Testis (tissue), 5 donors: ENCODE measurements around the gene RGS7. TPM values are rescaled to one million over a fixed set of nuclear protein-coding genes. Genes with fewer than 3 reads are reported as not detected.

Source experiments
- DNase-seq: peaks from one replicate; pipeline ENCODE4 v3.0.0-alpha.2; 2019
- H3K27ac ChIP-seq, 2 donors: fragments of 200-600 bp; sonication (generic); one replicate each; pipeline ENCODE4 v1.5.1; 2019
- H3K27me3 ChIP-seq: fragments of 200-600 bp; sonication (generic); one replicate; pipeline ENCODE4 v1.5.1; 2019
- H3K36me3 ChIP-seq: fragments of 200-600 bp; sonication (generic); one replicate; pipeline ENCODE4 v1.5.1; 2017; ENCODE audit warnings: low read depth; ENCODE audit errors: missing control alignments
- H3K4me1 ChIP-seq: fragments of 200-600 bp; sonication (generic); one replicate; pipeline ENCODE4 v1.5.1; 2019
- H3K4me3 ChIP-seq, 2 donors: fragments of 200-600 bp; sonication (generic); one replicate each; pipeline ENCODE4 v1.5.1; 2017 to 2019
- H3K9me3 ChIP-seq: fragments of 200-600 bp; sonication (generic); one replicate; pipeline ENCODE4 v1.5.1; 2017
- CTCF ChIP-seq, 3 experiments: fragments of 450-650 bp in 2 of 3; fragments of 200-600 bp in 1 of 3; sonication (generic) in 1 of 3; IDR thresholded peaks; one replicate each; pipeline ENCODE4 v1.5.1; 2016 to 2019; ENCODE audit warnings: antibody characterized with exemption in 3 of 3, mild to moderate bottlenecking in 2 of 3, moderate library complexity in 1 of 3
- POLR2A ChIP-seq: fragments of 450-650 bp; IDR thresholded peaks from one replicate; pipeline ENCODE4 v1.6.1; 2017; ENCODE audit warnings: antibody characterized with exemption, mild to moderate bottlenecking, moderate library complexity
- WGBS, 2 donors: methylation state at CpG; one replicate each; pipeline ENCODE4 v1.1.5; 2018; 5-methylcytosine and 5-hydroxymethylcytosine counted together
- intact Hi-C: fragments of 100-400 bp; cut with DNase I; formaldehyde crosslinking; loops from one replicate; pipeline ENCODE4 v1.15.1; 2023; ENCODE audit warnings: low total_unique reads
- long read RNA-seq, 2 donors: transcript quantifications; one replicate each; lab custom pipeline, GENCODE V29; 2026
- polyA plus RNA-seq: library from polyadenylated mRNA; stranded (reverse); fragments of 350-450 nt; fragmentation: Illumina TruSeq; extraction: RNeasy Lipid Tissue Mini Kit (QIAGEN cat#74804); gene quantifications from one replicate; pipeline ENCODE4 v1.2.3, GENCODE V29; 2014; ENCODE audit warnings: low read depth, low replicate concordance; ENCODE audit not compliant: insufficient read depth
- total RNA-seq, 2 donors: library from RNA; depleted of rRNA; stranded (reverse); fragments of >200 nt; gene quantifications; one replicate each; pipeline ENCODE4 v1.2.3, GENCODE V29; 2016

RGS7 gene
- total RNA-seq: 1 to 10 TPM; 5.4 to 6.6 TPM
- 5.0 TPM for polyA plus RNA-seq
- long read RNA-seq, donor 1: 0 reads
- long read RNA-seq, donor 2: 0 reads

DNA sequence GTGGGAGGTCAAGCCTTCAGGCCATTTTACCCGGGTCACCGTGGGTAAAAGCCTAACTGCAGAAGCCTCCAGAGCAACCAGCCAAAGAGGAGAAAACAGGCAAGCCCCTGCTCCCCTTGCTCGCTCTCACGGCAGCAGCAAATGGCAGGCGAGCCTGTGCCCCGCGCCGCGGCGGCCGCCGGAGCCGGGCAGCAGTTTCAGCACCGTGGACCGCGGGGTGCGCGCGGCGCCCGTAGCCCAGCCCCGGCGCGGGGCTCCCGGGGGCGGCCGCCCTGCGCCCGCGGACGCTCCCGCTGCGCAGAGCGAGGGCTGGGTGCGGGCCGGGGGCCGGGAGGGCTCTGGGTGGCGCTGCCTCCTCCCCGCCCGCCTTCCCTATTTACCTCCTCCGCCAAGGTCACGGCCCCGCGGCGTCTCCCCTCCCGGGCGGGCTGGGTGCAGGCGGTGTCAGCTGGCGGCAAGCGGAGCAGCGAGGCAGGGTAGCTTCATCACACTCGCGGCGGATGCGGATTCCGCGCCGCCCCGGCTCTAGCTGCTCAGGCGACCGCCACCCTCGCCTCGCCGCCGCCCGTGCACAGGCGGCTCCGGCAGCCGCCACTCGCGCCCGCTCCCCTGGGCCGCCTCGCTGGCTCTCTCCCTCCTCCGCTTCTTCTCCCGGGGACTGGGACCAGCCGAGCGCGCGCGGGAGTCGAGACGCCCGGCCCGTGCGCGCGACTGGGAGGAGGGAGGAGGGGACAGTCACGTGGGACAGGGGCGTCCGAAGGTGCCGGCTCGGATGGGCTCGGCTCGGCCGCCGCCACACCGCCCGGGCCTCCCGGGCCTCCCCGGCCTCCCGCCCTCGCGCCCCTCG lies at the start of gene RGS7:
Gene RGS7 (minus strand): TSS at position 687 of the 847 bp plus-strand sequence.
- Histone ChIP-seq H3K4me1 (no peaks in the 10 kb centered on the region), H3K9me3 (no peaks in the 10 kb centered on the region), H3K4me3 (peak within 1 kb of the TSS; percentile 52 to 63), H3K36me3 (no peaks in the 10 kb centered on the region), H3K27ac (no peak within 1 kb of the TSS), H3K27me3 (no peaks in the 10 kb centered on the region)
- intact Hi-C loops: no loop called here
- 2% methylated on average over 56 of the region's 105 CpGs; no CpG with 5 or more reads in 1 of the 2 donors for WGBS, 2 donors
- DNase-seq: peak; percentile 73
- TF ChIP-seq CTCF (IDR thresholded peaks at IDR 0.05): no peak
- TF ChIP-seq POLR2A: no peak

DNA sequence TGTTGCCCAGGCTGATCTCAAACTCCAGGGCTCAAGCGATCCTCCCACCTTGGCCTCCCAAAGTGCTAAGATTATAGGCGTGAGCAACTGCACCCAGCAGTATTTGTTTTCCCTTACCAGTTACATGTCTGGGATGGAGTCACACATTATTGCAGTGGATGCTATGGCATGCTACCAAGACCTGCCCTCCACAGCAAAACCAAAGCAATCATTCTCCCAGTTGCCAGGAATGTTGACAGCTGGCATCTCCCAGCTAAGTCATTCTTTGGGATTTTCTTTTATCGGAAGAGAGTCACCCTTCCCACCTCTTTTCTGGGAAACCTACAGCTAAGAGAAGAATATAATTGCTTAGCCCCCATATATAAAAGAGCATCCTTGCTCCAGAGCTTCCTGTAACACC lies 49.4 kb upstream of the RGS7 start:
- 87 to 93% methylated on average over 3 of the region's 3 CpGs for WGBS, 2 donors
- DNase-seq: no peak
- Histone ChIP-seq H3K36me3 (no peaks in the 10 kb centered on the region), H3K27ac (no peak overlapping the region), H3K9me3 (no peaks in the 10 kb centered on the region), H3K27me3 (no peaks in the 10 kb centered on the region), H3K4me1 (no peaks in the 10 kb centered on the region), H3K4me3 (no peak overlapping the region)
- no peak for TF ChIP-seq POLR2A
- no peak for TF ChIP-seq CTCF (IDR thresholded peaks at IDR 0.05)
- intact Hi-C loops: no loop called here

- intact Hi-C loops: no loop called here
These were observed 44.2 kb upstream of the RGS7 start for GRCh38 chr1:241401156-241401555.

GRCh38 chr1:241396747-241397681 lies 40.0 kb upstream of the RGS7 start:
- H3K27ac ChIP-seq: no peak overlapping the region
- no peaks in the 10 kb centered on the region for H3K27me3 ChIP-seq
- no peaks in the 10 kb centered on the region for H3K4me1 ChIP-seq
- intact Hi-C loops: no loop called here
- H3K9me3 ChIP-seq: no peaks in the 10 kb centered on the region
- WGBS, 2 donors: 82 to 88% methylated on average over 6 of the region's 6 CpGs
- TF ChIP-seq POLR2A (no peak), CTCF (IDR thresholded peaks at IDR 0.05) (no peak)
- no peaks in the 10 kb centered on the region for H3K36me3 ChIP-seq
- DNase-seq: no peak
- no peak overlapping the region for H3K4me3 ChIP-seq

More at GRCh38 chr1:241401156-241401555, 44.2 kb upstream of the RGS7 start:
- no peak overlapping the region for H3K27ac ChIP-seq
- TF ChIP-seq POLR2A (no peak), CTCF (IDR thresholded peaks at IDR 0.05) (no peak)
- H3K4me3 ChIP-seq: no peak overlapping the region
- no peaks in the 10 kb centered on the region for H3K4me1 ChIP-seq
- no peaks in the 10 kb centered on the region for H3K9me3 ChIP-seq
- WGBS, 2 donors: 84% methylated on average over 6 of the region's 6 CpGs
- H3K27me3 ChIP-seq: no peaks in the 10 kb centered on the region
- DNase-seq: no peak
- H3K36me3 ChIP-seq: no peaks in the 10 kb centered on the region
